Neural crest cell (in vitro differentiated cells): Measurements from ENCODE around the gene BCL11B. TPM values are rescaled to one million over a fixed set of nuclear protein-coding genes. Genes with fewer than 3 reads are reported as not detected.

Experiments used
- DNase-seq: peaks from one replicate; pipeline ENCODE4 v3.0.0; 2021; ENCODE audit warnings: low read depth, mixed read lengths, low spot score
- H3K27ac Mint-ChIP-seq: one replicate; pipeline ENCODE4 v1.8.0; 2021; ENCODE audit warnings: mild to moderate bottlenecking, mixed read lengths; ENCODE audit not compliant: unreplicated experiment
- H3K27me3 Mint-ChIP-seq: 2 replicates; pipeline ENCODE4 v1.8.0; 2021; ENCODE audit warnings: low read depth, mild to moderate bottlenecking, mixed read lengths
- H3K36me3 Mint-ChIP-seq: 2 replicates; pipeline ENCODE4 v1.8.0; 2021; ENCODE audit warnings: low read depth, mild to moderate bottlenecking, mixed read lengths
- H3K4me1 Mint-ChIP-seq: 2 replicates; pipeline ENCODE4 v1.8.0; 2021; ENCODE audit warnings: mixed read lengths
- H3K4me3 Mint-ChIP-seq: one replicate; pipeline ENCODE4 v1.8.0; 2021; ENCODE audit warnings: mild to moderate bottlenecking, mixed read lengths
- H3K9me3 Mint-ChIP-seq: 2 replicates; pipeline ENCODE4 v1.8.0; 2021; ENCODE audit warnings: mixed read lengths
- CTCF ChIP-seq: fragments of 200-600 bp; sonication (generic); conservative IDR thresholded peaks from 2 replicates; pipeline ENCODE4 v1.5.0; 2021; ENCODE audit warnings: antibody characterized with exemption, mild to moderate bottlenecking
- total RNA-seq: library from RNA; stranded (reverse); gene quantifications from 2 replicates; pipeline ENCODE4 v1.2.1, GENCODE V29; 2021

BCL11B gene
- total RNA-seq, 1 donor from 2014 or later, result 0.28 TPM

GRCh38 chr14:99247101-99247729, 24.8 kb downstream of the BCL11B start:
- Mint-ChIP-seq H3K27ac (no peak overlapping the region), H3K4me1 (peaks cover 20% of the 10 kb centered on the region), H3K4me3 (peak overlapping the region; percentile 58), H3K36me3 (no peaks in the 10 kb centered on the region), H3K9me3 (no peaks in the 10 kb centered on the region), H3K27me3 (peaks cover 80% of the 10 kb centered on the region)
- no peak for TF ChIP-seq CTCF
- no peak for DNase-seq

- H3K4me1 Mint-ChIP-seq, result peaks cover 20% of the 10 kb centered on the region
- peak overlapping the region; percentile 58 for H3K4me3 Mint-ChIP-seq
- no peak overlapping the region for H3K27ac Mint-ChIP-seq
- TF ChIP-seq CTCF, result no peak
- DNase-seq, result no peak
- peaks cover 86% of the 10 kb centered on the region for H3K27me3 Mint-ChIP-seq
- no peaks in the 10 kb centered on the region for H3K9me3 Mint-ChIP-seq
- no peaks in the 10 kb centered on the region for H3K36me3 Mint-ChIP-seq
Measured at GRCh38 chr14:99246536-99247097, 25.4 kb downstream of the BCL11B start.

GRCh38 chr14:99245564-99246511, 26.2 kb downstream of the BCL11B start:
- H3K27ac Mint-ChIP-seq, result no peak overlapping the region
- DNase-seq, result peak; percentile 63
- peaks cover 20% of the 10 kb centered on the region for H3K4me1 Mint-ChIP-seq
- no peaks in the 10 kb centered on the region for H3K9me3 Mint-ChIP-seq
- H3K27me3 Mint-ChIP-seq, result peaks cover 89% of the 10 kb centered on the region
- no peaks in the 10 kb centered on the region for H3K36me3 Mint-ChIP-seq
- peak overlapping the region; percentile 70 for H3K4me3 Mint-ChIP-seq
- no peak for TF ChIP-seq CTCF

- Mint-ChIP-seq H3K9me3 (no peaks in the 10 kb centered on the region), H3K27ac (no peak overlapping the region), H3K27me3 (peaks cover 91% of the 10 kb centered on the region), H3K4me3 (peak overlapping the region; percentile 70), H3K36me3 (no peaks in the 10 kb centered on the region), H3K4me1 (peaks cover 20% of the 10 kb centered on the region)
- no peak for DNase-seq
- TF ChIP-seq CTCF, result no peak
Measured at GRCh38 chr14:99244941-99245563, 26.9 kb downstream of the BCL11B start.

- Mint-ChIP-seq H3K4me1 (peaks cover 20% of the 10 kb centered on the region), H3K36me3 (no peaks in the 10 kb centered on the region), H3K27ac (no peak overlapping the region), H3K9me3 (no peaks in the 10 kb centered on the region), H3K4me3 (peak overlapping the region; percentile 70), H3K27me3 (peaks cover 93% of the 10 kb centered on the region)
- no peak for DNase-seq
- no peak for TF ChIP-seq CTCF
Measured at GRCh38 chr14:99244367-99244901, 27.6 kb downstream of the BCL11B start.
